Left ventricle myocardium inferior (tissue), 1 donor: ENCODE results near the gene STARD13. TPM values are rescaled to one million over a fixed set of nuclear protein-coding genes. Genes with fewer than 3 reads are reported as not detected.

Source experiments
- DNase-seq: peaks from one replicate; pipeline ENCODE4 v3.0.0-alpha.2; 2020
- H3K27ac ChIP-seq: fragments of 200-600 bp; replicated peaks from 2 replicates; pipeline ENCODE4 v1.8.0; 2021
- H3K27me3 ChIP-seq: fragments of 200-600 bp; 2 replicates; pipeline ENCODE4 v1.8.0; 2021; ENCODE audit warnings: low read depth
- H3K36me3 ChIP-seq: fragments of 200-600 bp; 2 replicates; pipeline ENCODE4 v1.8.0; 2021
- H3K4me1 ChIP-seq: fragments of 200-600 bp; 2 replicates; pipeline ENCODE4 v1.8.0; 2021
- H3K4me3 ChIP-seq: fragments of 200-600 bp; 2 replicates; pipeline ENCODE4 v1.8.0; 2021; ENCODE audit warnings: mild to moderate bottlenecking, moderate library complexity
- H3K9me3 ChIP-seq: fragments of 200-600 bp; replicated peaks from 2 replicates; pipeline ENCODE4 v1.8.0; 2021
- CTCF ChIP-seq: fragments of 200-600 bp; IDR thresholded peaks from 2 replicates; pipeline ENCODE4 v1.8.0; 2021; ENCODE audit warnings: antibody characterized with exemption, mild to moderate bottlenecking, borderline replicate concordance
- intact Hi-C: fragments of 100-400 bp; cut with micrococcal nuclease; formaldehyde crosslinking; loops from one replicate; pipeline ENCODE4 v1.11.0; 2022
- total RNA-seq: library from RNA; stranded (reverse); fragmentation: NEBNext Ultra II Directional; extraction: Animal tissue kit (Norgen Biotek cat#: 25700); gene quantifications from one replicate; pipeline ENCODE4 v1.2.1, GENCODE V29; 2021
- donor health status: DM: no; HTN: yes; CAD: no; lungs with severe emphysema.

The STARD13 gene
- total RNA-seq, 1 donor from 2014 or later = 29.9 TPM

DNA sequence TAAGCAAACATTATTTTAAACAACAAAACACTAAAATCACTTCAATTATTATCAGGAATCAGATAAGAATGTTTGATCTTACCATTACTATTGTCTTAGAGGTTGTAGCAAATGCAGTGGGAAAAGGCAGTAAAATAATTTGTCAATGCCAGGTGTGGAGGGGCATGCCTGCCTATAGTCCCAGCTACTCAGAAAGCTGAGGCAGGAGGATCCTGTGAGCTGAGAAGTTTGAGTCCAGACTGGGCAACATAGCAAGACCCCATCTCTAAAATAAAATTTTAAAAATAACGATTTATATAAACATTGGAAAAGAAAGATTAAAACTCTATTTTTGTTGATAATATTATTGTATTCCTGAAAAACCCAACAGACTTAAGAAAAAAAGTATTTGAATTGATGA lies 202.5 kb downstream of the STARD13 start:
- no peaks in the 10 kb centered on the region for H3K36me3 ChIP-seq
- peaks cover 12% of the 10 kb centered on the region for H3K4me1 ChIP-seq
- intact Hi-C loops = no loop called here
- H3K4me3 ChIP-seq = no peak overlapping the region
- no peaks in the 10 kb centered on the region for H3K27me3 ChIP-seq
- no peak for TF ChIP-seq CTCF
- H3K9me3 ChIP-seq = no peaks in the 10 kb centered on the region
- H3K27ac ChIP-seq = no peak overlapping the region
- DNase-seq = no peak

- H3K36me3 ChIP-seq = no peaks in the 10 kb centered on the region
- no peak for TF ChIP-seq CTCF
- H3K4me3 ChIP-seq = no peak overlapping the region
- intact Hi-C loops = no loop called here
- no peak for DNase-seq
- no peaks in the 10 kb centered on the region for H3K27me3 ChIP-seq
- H3K27ac ChIP-seq = no peak overlapping the region
- H3K9me3 ChIP-seq = no peaks in the 10 kb centered on the region
- H3K4me1 ChIP-seq = peaks cover 13% of the 10 kb centered on the region
Measured at GRCh38 chr13:33081666-33082065, 203.9 kb downstream of the STARD13 start.

DNA sequence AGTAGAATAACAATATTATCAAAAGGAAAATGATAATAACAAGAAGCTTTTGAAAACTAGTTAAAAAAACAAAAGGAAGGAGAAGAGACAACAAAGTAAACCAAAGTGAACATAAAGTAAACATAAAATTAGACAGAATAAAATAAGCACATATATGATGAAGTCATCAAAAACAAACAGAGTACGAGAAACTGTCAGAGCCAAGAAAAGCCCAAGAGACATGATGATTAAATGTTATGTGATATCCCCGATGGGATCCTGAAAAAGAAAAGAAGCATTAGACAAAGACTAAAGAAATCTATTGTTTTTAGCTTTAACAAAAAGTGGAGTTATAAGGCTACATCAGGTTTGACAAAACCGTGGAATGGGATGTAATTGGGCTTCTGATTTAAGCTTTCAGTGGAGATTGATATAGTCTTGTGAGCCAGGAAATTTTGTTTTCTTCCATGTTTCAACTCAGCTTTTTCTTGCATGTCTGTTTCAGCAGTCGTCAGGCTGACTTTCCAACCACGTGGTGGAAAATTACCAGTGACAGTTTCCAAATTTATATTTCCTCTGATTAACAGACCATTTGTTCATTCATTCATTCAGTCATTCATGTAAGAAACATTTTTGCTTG lies 204.5 kb downstream of the STARD13 start:
- no peaks in the 10 kb centered on the region for H3K36me3 ChIP-seq
- no peaks in the 10 kb centered on the region for H3K27me3 ChIP-seq
- H3K9me3 ChIP-seq = no peaks in the 10 kb centered on the region
- H3K27ac ChIP-seq = no peak overlapping the region
- no peak overlapping the region for H3K4me3 ChIP-seq
- TF ChIP-seq CTCF = no peak
- DNase-seq = no peak
- intact Hi-C loops = no loop called here
- peaks cover 13% of the 10 kb centered on the region for H3K4me1 ChIP-seq

- Histone ChIP-seq H3K27ac (no peak overlapping the region), H3K4me1 (peaks cover 13% of the 10 kb centered on the region), H3K4me3 (no peak overlapping the region), H3K36me3 (no peaks in the 10 kb centered on the region), H3K27me3 (no peaks in the 10 kb centered on the region), H3K9me3 (no peaks in the 10 kb centered on the region)
- TF ChIP-seq CTCF = no peak
- DNase-seq = no peak
- intact Hi-C loops = no loop called here
Measured at GRCh38 chr13:33079960-33080359, 205.6 kb downstream of the STARD13 start.

- no peak for DNase-seq
- Histone ChIP-seq H3K27me3 (no peaks in the 10 kb centered on the region), H3K27ac (no peak overlapping the region), H3K4me1 (peaks cover 13% of the 10 kb centered on the region), H3K4me3 (no peak overlapping the region), H3K36me3 (no peaks in the 10 kb centered on the region), H3K9me3 (no peaks in the 10 kb centered on the region)
- intact Hi-C loops = no loop called here
- no peak for TF ChIP-seq CTCF
Measured at GRCh38 chr13:33078263-33078662, 207.3 kb downstream of the STARD13 start.
